ENCODE data around the gene ZBTB9.

ZBTB9 gene

DNA sequence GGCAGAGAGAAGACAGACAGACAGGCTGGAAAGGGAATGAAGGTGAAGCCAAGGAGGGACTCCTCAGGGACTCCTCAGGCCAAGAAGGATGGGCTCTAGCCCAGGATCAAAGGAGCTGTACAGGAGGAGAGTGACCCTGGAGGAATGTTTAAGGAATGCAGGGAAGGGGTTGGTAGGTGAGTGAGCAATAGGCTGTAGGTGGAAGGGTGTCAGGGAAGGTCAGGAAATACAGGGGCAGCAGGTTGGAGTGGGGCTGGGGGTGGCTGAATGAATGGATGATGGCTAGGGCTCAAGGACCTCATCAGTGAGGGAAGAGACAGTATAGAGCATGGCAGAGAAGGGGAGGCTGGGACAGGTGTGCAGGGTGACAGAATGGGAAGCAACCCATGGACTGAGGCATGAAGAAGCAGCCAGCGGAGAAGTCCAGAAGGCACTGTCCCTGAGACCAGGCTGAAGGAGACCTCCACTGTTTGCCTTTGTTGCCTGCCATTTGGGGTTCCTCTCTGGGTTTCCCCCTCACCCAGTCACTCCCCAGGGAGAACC is 21.3 kb upstream of the ZBTB9 start:
- no peak for DNase-seq (ENCODE audit: low read depth in 2 of 2)

DNA sequence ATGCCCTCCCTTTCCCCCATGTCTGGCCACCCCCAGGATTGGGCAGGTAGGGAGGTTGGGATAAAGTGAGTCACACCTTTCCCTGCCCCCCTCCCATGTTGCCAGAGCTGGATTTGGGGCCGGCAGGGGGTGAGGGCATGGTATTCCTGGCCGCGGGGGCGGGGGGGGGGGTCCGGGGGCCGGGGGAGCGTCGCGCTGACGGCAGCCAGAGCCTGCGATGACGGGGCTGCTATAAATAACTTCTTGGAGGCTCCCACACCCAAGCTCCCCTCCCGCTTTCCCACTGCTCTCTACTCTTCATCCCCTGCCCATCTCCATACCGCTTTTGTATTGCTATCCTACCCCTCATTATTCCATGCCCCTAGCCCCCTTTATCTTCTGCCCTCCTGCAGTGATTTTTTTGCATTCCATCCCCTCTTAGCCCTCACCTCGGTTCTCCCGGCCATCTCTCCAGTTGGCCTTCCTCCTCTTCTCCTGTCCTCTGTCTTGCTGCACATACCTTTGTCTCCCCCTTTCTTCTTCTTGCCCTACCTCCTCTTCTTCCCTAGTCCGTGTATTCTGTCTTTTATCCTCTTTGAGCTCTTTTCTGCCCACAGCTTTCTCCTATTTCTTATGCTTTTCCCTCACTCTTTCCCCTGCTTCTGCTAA is 20.7 kb upstream of the ZBTB9 start:
- no peak for DNase-seq (ENCODE audit: low read depth in 2 of 2)

DNA sequence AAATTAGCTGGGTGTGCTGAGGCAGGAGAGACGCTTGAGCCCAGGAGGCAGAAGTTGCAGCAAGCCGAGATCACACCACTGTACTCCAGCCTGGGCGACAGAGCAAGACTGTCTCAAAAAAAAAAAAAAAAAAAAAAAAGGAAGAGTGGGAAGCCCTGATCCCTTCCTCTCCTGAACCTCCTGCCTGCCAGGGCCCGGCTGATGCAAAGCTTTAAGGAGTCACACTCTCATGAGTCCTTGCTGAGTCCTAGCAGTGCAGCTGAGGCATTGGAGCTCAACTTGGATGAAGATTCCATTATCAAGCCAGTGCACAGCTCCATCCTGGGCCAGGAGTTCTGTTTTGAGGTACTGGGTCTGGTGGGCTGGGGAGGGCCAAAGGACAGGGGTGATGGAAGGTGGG is 19.4 kb upstream of the ZBTB9 start:
- no peak for DNase-seq (ENCODE audit: low read depth in 2 of 2)

GRCh38 chr6:33437666-33438065 is 16.7 kb upstream of the ZBTB9 start:
- no peak for DNase-seq (ENCODE audit: low read depth in 2 of 2)

DNA sequence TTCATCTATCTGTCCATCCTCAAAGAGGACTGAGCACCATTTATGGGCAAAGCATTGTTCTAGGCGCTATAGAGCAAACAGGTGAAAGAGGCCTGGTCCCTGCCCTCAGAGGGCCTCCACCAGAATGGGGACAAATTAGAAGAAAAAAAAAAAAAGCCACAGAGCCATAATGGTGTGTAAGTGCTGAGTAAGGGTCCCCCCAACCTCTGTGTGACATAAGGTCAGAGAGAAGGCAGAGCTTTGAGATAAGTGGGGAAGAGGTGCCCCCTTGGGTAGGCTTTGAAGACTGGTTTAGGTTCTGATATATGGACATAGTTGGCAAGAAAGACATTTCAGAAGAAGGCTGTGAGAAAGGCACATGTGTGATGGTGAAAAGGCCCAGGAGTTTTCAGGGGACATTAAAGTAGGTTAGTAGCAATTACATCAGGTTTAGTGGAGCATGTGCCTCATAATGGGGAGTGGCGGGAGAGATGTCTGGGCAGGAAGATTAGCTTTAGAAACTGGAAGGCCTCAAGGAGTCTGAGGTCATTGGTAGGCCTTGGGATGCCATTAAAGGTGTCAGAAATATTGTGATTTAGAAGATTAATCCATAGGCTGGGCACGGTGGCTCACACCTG is 15.3 kb upstream of the ZBTB9 start:
- DNase-seq (ENCODE audit: low read depth in 2 of 2), result no peak

- DNase-seq (ENCODE audit: low read depth in 2 of 2), result no peak
These were observed 14.3 kb upstream of the ZBTB9 start for GRCh38 chr6:33439956-33440648.

- DNase-seq (ENCODE audit: low read depth in 2 of 2), result no peak
These were observed 13.6 kb upstream of the ZBTB9 start for GRCh38 chr6:33440649-33441309.

GRCh38 chr6:33441457-33441856 is 12.9 kb upstream of the ZBTB9 start:
- no peak for DNase-seq (ENCODE audit: low read depth in 2 of 2)

DNA sequence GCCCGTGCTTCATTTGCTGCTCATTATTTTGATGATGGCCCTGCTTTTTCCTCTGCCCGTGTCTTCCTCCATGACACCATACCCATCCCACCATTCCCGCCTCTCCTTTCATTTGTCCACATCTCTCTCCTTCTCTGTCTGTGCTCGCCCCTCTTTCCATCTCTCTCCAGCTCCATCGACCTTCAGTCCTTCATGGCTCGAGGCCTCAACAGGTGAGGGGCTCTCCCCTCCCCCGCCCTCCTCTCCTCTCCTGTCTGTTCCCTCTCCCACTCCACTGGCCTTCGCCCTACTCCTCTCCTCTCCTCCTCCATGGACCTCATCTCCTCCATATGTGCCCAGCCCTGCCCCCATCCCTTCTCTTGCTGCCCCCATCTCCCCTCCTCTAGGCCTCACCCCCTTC is 12.1 kb upstream of the ZBTB9 start:
- no peak for DNase-seq (ENCODE audit: low read depth in 2 of 2)

GRCh38 chr6:33443025-33443424 is 11.4 kb upstream of the ZBTB9 start:
- DNase-seq (ENCODE audit: low read depth in 2 of 2), result no peak

- no peak for DNase-seq (ENCODE audit: low read depth in 2 of 2)
These were observed 10.5 kb upstream of the ZBTB9 start for GRCh38 chr6:33443619-33444504.

DNA sequence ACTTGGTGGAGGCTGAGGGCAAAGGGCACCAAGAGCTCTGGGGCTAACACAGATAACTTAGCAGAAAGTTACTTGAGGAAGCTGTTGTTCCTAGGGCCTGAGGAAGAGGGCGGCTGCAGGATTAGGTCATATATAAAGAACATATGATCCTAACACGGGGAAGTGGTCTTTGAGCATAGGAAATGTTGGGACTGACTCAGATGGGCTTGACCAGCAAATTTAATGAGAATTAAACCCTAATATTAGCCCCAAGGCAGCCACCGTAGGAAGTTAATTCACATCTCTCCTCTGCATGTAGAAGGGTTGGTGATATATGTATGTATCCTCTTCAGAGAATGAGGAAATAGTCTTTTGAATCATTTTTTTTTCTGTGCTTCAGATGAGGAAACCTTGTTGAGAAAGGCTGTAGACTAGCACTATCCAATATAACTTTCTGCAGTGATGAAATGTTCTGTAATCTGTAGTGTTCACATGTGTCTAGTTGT is 9.2 kb upstream of the ZBTB9 start:
- DNase-seq (ENCODE audit: low read depth in 2 of 2), result no peak

GRCh38 chr6:33446356-33446755 is 8.0 kb upstream of the ZBTB9 start:
- DNase-seq (ENCODE audit: low read depth in 2 of 2), result no peak

DNA sequence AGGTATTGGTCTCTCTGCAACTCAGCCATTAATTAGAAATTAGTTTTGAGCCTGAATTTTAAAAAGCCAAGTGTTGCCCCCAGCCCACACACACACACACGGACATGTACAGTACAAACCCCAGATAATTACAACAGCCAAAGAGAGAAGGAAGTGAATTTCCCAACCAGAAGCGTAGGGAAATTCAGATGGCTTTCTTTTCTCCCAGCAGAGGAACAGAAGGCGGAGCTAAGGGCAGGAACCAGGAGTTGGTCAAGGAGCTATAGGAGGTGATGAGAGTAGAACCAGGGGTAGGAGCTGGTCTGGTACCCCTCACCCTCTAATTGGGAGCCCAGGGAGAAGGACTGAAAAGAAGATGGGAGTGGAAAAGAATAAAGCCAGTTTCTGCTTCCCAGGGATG is 3.9 kb upstream of the ZBTB9 start:
- DNase-seq (ENCODE audit: low read depth in 2 of 2), result no peak

GRCh38 chr6:33451606-33452005 is 2.8 kb upstream of the ZBTB9 start:
- no peak for DNase-seq (ENCODE audit: low read depth in 2 of 2)

- DNase-seq (ENCODE audit: low read depth in 2 of 2), result no peak
These were observed 1.9 kb upstream of the ZBTB9 start for GRCh38 chr6:33452496-33452895.

- DNase-seq (ENCODE audit: low read depth in 2 of 2), result no peak
These were observed 875 bp upstream of the ZBTB9 start for GRCh38 chr6:33453393-33454008.

- no peak for DNase-seq (ENCODE audit: low read depth in 2 of 2)
These were observed 675 bp downstream of the ZBTB9 start for GRCh38 chr6:33455051-33455450.

DNA sequence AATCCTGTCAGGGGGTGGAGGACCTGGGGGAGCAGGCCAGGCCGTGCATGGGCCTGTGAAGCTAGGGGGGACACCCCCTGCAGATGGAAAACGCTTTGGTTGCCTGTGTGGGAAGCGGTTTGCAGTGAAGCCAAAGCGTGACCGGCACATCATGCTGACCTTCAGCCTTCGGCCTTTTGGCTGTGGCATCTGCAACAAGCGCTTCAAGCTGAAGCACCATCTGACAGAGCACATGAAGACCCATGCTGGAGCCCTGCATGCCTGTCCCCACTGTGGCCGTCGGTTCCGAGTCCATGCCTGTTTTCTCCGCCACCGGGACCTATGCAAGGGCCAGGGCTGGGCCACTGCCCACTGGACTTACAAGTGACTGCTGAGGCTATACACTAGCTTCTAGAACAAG is 1.8 kb downstream of the ZBTB9 start:
- DNase-seq (ENCODE audit: low read depth in 2 of 2), result no peak

DNA sequence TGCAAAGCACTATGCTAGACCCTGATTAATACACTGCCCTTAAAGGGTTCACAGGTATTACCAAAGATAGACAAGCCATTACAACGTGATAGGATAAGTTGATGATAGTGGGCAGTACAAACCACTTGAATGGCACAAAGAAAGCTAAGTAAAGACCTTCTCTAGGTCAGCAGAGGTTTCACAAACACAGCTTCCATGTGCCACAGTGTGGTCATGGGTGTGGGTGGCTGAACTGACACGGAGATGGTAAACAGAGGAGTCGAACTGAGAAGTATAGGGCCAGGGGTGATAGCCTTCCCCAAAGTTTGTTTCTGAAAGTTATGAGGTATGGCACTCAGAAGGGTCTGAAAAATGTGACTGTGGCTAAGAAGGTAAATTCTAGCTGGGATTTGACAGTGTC is 4.3 kb downstream of the ZBTB9 start:
- no peak for DNase-seq (ENCODE audit: low read depth in 2 of 2)

GRCh38 chr6:33459226-33459625 is 4.8 kb downstream of the ZBTB9 start:
- DNase-seq (ENCODE audit: low read depth in 2 of 2), result no peak
